Measurements from ENCODE around the gene PTPRG.
"Not testable (repeated sequence)": the region's sequence is repeated elsewhere in the genome, so short reads cannot be mapped to it uniquely, and the experiment has no call there.

Gene PTPRG

GRCh38 chr3:61808999-61809398 lies 247.6 kb downstream of the PTPRG start:
- no peak for DNase-seq

- DNase-seq = no peak
Observed at GRCh38 chr3:61809879-61810278, 248.5 kb downstream of the PTPRG start.

GRCh38 chr3:61810953-61811497 lies 249.7 kb downstream of the PTPRG start:
- no peak for DNase-seq

- DNase-seq = no peak
Observed at GRCh38 chr3:61811652-61812051, 250.3 kb downstream of the PTPRG start.

- DNase-seq = no peak
Observed at GRCh38 chr3:61812085-61812484, 250.7 kb downstream of the PTPRG start.

- no peak for DNase-seq
Observed at GRCh38 chr3:61812517-61812916, 251.1 kb downstream of the PTPRG start.

GRCh38 chr3:61813636-61814035 lies 252.3 kb downstream of the PTPRG start:
- DNase-seq = no peak

GRCh38 chr3:61814674-61815073 lies 253.3 kb downstream of the PTPRG start:
- no peak for DNase-seq

GRCh38 chr3:61816304-61816703 lies 254.9 kb downstream of the PTPRG start:
- DNase-seq = not testable (repeated sequence)

GRCh38 chr3:61819861-61820260 lies 258.5 kb downstream of the PTPRG start:
- DNase-seq = no peak

- DNase-seq = no peak
Observed at GRCh38 chr3:61820306-61820992, 259.1 kb downstream of the PTPRG start.

GRCh38 chr3:61821823-61822251 lies 260.5 kb downstream of the PTPRG start:
- DNase-seq = no peak

GRCh38 chr3:61822588-61822987 lies 261.2 kb downstream of the PTPRG start:
- DNase-seq = no peak

- DNase-seq = no peak
Observed at GRCh38 chr3:61824553-61825135, 263.3 kb downstream of the PTPRG start.

- DNase-seq = no peak
Observed at GRCh38 chr3:61826161-61826560, 264.8 kb downstream of the PTPRG start.

- no peak for DNase-seq
Observed at GRCh38 chr3:61828184-61828874, 267.0 kb downstream of the PTPRG start.

GRCh38 chr3:61828880-61829721 lies 267.7 kb downstream of the PTPRG start:
- DNase-seq = no peak

GRCh38 chr3:61829722-61830350 lies 268.5 kb downstream of the PTPRG start:
- no peak for DNase-seq

- DNase-seq = no peak
Observed at GRCh38 chr3:61831973-61832372, 270.6 kb downstream of the PTPRG start.

GRCh38 chr3:61832375-61833229 lies 271.2 kb downstream of the PTPRG start:
- no peak for DNase-seq

GRCh38 chr3:61839256-61839655 lies 277.9 kb downstream of the PTPRG start:
- no peak for DNase-seq

Measured in activated naive CD4-positive, alpha-beta T cell treated with Interleukin-2 at 50 U/mL for 16 hours (primary cell).